GM21381 (cell line): ENCODE measurements around the gene CSNK2B.
"Not testable (repeated sequence)": the region's sequence is repeated elsewhere in the genome, so short reads cannot be mapped to it uniquely, and the experiment has no call there.

ENCODE experiments used
- ATAC-seq: cut with Tn5 transposase; IDR thresholded peaks from one replicate; pipeline ENCODE4 v1.9.1; 2021; ENCODE audit warnings: mild to moderate bottlenecking, moderate library complexity; ENCODE audit not compliant: unreplicated experiment

The CSNK2B gene

GRCh38 chr6:31687860-31688693 lies 22.2 kb downstream of the CSNK2B start:
- ATAC-seq: no peak

DNA sequence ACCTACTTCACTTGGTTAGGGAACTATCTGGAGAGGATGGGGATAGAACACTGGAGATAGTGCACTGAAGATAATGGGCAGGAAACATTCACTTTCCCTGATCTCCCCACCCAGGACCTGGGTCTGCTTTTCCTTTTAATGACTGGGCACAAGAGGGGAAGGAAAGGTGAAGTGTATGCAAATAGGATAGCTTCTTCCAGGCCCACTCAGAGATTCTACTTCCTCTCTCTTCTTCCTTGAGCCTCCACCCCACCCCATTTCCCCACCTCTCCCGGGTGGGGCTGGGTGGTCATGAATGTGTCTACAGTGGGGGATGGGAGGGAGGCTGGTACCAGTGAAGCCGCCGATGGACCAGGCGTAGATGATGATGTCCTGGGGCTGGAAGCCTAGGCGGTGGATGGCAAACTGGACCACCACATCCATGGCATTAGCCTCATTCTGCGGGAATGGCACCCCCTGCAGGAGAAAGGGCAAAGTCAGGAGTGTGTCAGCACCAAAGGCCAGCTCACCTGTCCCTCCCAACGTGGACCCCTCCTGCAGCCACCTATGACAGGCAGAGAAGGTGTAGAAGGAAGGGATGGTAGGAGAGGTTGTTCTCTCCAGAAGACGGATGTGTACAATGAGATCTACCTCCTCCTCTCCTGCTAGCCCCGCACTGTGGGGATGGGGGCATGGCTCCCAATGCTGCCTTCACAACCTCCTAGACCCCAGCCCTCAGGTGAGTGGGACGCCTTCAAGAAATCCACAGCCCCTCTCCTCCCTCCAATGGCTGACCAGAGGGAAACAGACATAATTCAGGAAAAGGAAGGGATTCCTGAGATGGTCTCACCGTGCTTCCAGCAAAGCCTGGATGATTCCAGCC lies 23.6 kb downstream of the CSNK2B start:
- ATAC-seq: no peak

DNA sequence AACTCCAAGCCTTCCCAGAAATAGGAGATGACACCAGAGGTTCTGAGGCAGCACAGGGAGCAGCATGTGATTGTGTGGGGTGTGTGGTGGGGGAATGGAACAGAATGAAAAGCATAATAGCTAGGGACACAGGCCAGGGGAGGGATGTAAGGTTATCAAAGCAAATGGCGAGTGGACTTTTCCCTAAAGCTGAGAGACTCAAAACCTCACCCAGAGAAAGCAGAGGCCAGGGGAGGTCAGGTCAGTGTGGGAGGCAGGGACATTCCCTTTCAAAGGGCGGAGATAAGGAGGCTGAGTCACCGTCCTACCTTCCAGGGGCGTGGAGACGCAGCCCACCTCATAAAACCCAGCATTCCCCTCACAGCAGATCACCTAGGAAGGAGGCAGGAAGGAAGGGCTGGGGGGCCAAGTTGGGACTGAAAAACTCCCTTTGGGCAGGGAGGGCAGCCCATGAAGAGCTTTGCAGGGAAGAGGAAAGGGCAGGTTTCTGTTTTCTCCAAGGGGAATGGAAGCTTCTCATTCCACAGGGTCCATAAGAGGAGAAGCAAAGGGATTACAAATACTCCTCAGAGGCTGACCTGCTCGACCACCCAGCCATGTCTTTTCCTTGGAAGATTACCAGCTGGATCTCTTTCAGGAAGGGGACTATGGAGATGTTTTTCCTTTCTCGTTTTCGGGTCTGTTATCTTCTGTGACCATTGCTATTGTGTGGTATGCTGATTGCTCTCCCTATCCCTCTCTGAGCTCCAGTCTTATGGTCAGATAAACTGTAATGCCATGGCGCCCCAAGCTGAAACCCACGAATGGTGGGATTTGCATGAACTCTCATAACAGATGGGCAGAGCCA lies 24.6 kb downstream of the CSNK2B start:
- ATAC-seq: no peak

GRCh38 chr6:31691078-31691463 lies 25.2 kb downstream of the CSNK2B start:
- no peak for ATAC-seq

GRCh38 chr6:31691564-31692108 lies 25.8 kb downstream of the CSNK2B start:
- no peak for ATAC-seq

DNA sequence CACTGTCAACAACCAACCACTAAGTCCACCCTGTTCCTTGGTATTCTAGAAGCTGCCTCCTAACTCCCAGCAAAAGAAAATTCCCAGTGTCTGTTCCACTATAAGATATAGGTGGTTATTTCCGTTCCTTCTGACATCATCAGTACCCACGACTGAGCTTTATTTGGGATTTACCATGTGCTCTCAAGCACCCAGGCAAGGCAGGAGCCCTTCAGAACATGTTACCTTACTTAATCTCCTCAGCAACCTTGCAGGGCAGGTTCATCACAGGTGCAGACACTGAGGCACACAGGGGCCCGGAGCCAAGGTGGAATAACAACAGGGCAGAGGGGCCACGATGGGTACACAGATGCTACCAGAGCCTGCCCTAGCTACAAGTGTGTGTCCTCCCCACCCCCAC lies 26.5 kb downstream of the CSNK2B start:
- no peak for ATAC-seq

GRCh38 chr6:31692886-31693285 lies 27.0 kb downstream of the CSNK2B start:
- ATAC-seq: no peak

- no peak for ATAC-seq
Measured at GRCh38 chr6:31693535-31693934, 27.7 kb downstream of the CSNK2B start.

DNA sequence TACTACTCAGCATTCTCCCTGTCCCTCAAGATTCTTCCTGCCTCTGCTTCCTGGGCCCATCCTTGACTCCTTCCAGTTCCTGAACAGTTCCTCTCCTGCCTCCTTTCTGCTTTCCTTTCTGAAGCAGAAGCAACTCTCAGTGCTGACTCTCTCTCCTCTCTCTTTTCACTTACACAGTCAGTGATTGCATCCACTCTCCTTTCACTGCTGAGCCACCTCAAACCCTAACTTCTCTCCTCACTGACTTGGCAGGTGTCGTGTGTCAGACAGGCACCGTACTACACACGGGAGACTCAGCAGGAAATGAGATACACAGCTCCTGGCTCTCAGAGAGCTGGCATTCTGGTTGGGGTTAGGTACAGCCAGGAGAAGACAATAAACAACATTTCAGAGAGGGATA lies 31.7 kb downstream of the CSNK2B start:
- ATAC-seq: no peak

GRCh38 chr6:31700740-31701401 lies 35.0 kb downstream of the CSNK2B start:
- no peak for ATAC-seq

DNA sequence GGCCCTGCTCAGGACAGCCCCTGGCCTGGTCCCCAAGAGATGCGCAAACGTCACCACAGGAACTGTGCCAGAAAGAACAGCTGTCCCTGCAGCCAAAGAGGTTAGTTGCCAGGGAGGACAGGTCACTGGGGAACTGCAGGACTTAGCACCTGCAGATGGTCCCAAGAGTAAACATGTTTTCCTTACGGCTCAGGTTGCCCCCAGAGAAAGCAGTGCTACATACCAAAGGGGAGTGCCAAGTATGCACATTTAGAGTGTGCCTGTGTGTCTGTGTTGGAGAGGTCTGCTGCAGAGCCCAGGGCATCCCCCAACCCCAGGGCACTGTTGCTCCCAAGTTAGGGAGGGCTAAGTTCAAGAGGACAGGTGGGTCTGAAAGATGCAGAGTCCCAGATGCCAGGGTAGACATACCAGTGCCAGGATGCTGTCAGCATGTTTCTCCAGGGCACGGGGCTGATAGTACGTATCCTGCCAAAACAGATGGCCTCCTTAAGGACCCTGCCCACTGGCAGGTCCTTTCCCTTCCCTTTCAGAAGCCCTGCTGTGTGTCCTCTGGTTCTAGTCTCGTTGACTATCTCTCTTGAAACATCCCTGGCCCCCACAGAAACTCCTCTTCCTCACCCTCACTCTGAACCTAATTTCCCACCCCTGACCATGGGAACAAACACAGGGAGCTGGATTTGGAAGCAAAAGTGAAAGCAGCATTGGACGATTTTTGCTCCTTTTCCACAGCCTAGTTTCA lies 36.0 kb downstream of the CSNK2B start:
- no peak for ATAC-seq

- no peak for ATAC-seq
Measured at GRCh38 chr6:31702405-31702818, 36.5 kb downstream of the CSNK2B start.

GRCh38 chr6:31702819-31703716 lies 37.2 kb downstream of the CSNK2B start, which contains the start of gene ABHD16A:
ABHD16A (minus strand) TSS chr6:31703324; CDS start chr6:31703281, 43 bp downstream.
- peak; percentile 86 for ATAC-seq

- no peak for ATAC-seq
Measured at GRCh38 chr6:31705931-31706330, 40.1 kb downstream of the CSNK2B start.

GRCh38 chr6:31706599-31706998 lies 40.7 kb downstream of the CSNK2B start, which contains the start of gene LY6G6F:
LY6G6F (plus strand) TSS chr6:31706866; CDS start chr6:31706907, 41 bp downstream.
- no peak for ATAC-seq

GRCh38 chr6:31707701-31708100 lies 41.8 kb downstream of the CSNK2B start:
- ATAC-seq: no peak

DNA sequence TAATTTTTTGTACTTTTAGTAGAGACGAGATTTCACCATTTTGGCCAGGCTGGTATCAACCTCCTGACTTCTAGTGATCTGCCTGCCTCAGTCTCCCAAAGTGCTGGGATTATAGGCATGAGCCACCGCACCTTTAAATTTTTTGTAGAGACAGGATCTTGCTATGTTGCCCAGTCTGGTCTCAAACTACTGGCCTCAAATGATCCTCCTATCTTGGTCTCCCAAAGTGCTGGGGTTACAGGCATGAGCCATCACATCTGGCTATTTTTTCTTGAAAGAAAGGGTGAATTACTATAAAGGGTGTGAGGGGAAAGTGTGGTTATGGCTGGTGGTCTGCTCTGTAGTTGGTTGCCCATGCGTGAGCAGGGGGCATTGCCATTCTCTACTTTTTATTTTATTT lies 42.3 kb downstream of the CSNK2B start:
- ATAC-seq: no peak

DNA sequence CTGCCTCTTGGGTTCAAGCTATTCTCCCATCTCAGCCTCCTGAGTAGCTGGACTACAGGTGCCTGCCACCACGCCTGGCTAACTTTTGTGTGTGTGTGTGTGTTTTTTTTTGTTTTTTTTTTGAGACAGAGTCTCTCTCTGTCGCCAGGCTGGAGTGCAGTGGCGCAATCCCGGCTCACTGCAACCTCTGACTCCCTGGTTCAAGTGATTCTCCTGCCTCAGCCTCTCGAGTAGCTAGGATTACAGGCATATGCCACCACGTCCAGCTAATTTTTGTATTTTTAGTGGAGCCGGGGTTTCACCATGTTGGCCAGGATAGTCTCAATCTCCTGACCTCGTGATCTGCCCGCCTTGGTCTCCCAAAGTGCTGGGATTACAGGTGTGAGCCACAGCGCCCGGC lies 43.3 kb downstream of the CSNK2B start:
- not testable (repeated sequence) for ATAC-seq
